GM12875 (cell line): Measurements from ENCODE around the gene TSPYL2.

Source experiments
- H3K4me3 ChIP-seq: one replicate; pipeline ENCODE4 v1.5.1; 2011; ENCODE audit warnings: low read depth, low read length, control low read depth
- CTCF ChIP-seq: IDR thresholded peaks from 2 replicates; pipeline ENCODE4 v1.5.1; 2011; ENCODE audit warnings: low read depth, mild to moderate bottlenecking, control low read depth, inconsistent platforms, low read length, moderate library complexity, borderline replicate concordance; ENCODE audit not compliant: insufficient read depth

TSPYL2 gene

GRCh38 chrX:53072418-53073114, 9.6 kb upstream of the TSPYL2 start:
- peak overlapping the region; percentile 54 for H3K4me3 ChIP-seq
- TF ChIP-seq CTCF: no peak

- H3K4me3 ChIP-seq: no peak overlapping the region
- TF ChIP-seq CTCF: no peak
Measured at GRCh38 chrX:53073115-53073586, 9.0 kb upstream of the TSPYL2 start.

- TF ChIP-seq CTCF: no peak
- H3K4me3 ChIP-seq: no peak overlapping the region
Measured at GRCh38 chrX:53075011-53075410, 7.2 kb upstream of the TSPYL2 start.

- no peak overlapping the region for H3K4me3 ChIP-seq
- TF ChIP-seq CTCF: no peak
Measured at GRCh38 chrX:53076671-53077070, 5.5 kb upstream of the TSPYL2 start.

GRCh38 chrX:53077207-53078197, 4.7 kb upstream of the TSPYL2 start:
- H3K4me3 ChIP-seq: no peak overlapping the region
- peak; percentile 39; the same call in 1 of the 2 replicates for TF ChIP-seq CTCF

- H3K4me3 ChIP-seq: no peak overlapping the region
- TF ChIP-seq CTCF: no peak
Measured at GRCh38 chrX:53078943-53079342, 3.2 kb upstream of the TSPYL2 start.
